Fibroblast of skin of scalp (primary cell): ENCODE data around the gene GC.
A peak's percentile ranks its signal among the peaks of the same experiment; 100 is the strongest.
"Not testable (repeated sequence)": the region's sequence is repeated elsewhere in the genome, so short reads cannot be mapped to it uniquely, and the experiment has no call there.

Experiments
- DNase-seq: peaks from one replicate; pipeline ENCODE4 v3.0.0-alpha.2; 2013

The GC gene

GRCh38 chr4:71765821-71766383, 18.0 kb downstream of the GC start:
- no peak for DNase-seq

GRCh38 chr4:71765350-71765749, 18.5 kb downstream of the GC start:
- peak; percentile 4 for DNase-seq

GRCh38 chr4:71752383-71753042, 31.4 kb downstream of the GC start:
- no peak for DNase-seq

DNA sequence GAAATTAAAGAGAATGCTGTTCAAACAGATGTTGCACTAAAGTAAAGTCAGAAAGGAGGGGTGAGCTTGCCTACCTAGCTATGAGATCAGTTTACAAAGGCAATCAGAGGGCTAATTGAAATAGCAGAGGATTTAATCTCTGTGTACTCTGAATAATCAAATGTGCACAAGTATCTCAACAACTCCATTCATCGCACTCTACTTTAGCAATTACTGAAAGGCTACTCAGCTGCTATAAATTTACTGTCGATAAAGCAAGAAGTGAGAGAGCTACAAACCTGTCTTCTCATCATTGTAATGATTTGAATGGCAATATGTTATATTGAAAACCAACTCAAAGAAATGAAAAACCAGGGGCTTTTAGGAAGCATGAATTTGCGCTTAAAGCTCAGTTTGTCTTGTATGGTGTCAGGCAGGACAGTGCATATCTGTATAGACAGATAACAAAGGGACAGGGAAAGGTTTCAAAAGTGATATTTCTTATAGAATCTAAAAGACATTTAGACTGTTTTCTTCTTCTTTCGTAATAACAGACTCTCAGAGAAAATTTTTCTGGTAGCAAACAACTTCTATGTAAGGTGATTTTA, 34.8 kb downstream of the GC start:
- no peak for DNase-seq

- DNase-seq: no peak
Measured at GRCh38 chr4:71746379-71746778, 37.5 kb downstream of the GC start.

- DNase-seq: not testable (repeated sequence)
Measured at GRCh38 chr4:71738782-71739181, 45.1 kb downstream of the GC start.

DNA sequence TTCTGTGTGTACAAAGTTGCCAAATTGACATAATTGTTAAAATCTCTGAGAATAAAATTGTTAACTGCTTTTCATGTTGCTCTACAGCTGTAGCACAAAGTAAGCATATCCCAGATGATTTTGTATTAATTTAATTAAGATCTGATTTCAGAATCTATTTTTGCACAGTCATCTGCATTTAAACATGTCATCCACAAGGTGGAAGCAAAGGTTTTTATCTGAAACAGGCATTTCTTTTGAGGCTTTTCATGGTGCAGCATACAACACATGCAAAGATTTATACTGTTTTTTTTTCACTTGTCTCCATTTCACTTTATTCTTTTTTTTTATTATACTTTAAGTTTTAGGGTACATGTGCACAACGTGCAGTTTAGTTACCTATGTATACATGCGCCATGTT, 51.2 kb downstream of the GC start:
- DNase-seq: peak; percentile 15

DNA sequence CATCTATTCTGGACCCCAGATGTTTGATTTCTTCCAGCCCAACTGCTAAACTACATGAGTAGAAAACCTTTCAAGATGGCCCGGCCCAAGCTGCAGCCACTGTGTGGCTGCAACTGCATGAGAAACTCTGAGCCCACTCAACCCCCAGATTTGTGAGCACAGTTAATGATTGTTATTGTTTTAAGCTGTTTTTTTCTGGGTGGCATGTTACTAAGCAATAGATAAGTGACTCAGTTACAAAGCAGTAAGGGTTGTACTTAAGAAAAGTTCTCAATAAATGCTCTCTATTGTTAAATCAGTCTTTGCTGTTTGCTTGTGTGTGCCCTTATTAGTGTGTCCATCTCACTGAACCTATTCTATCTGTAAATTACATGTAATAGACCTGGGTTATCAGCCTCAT, 51.8 kb downstream of the GC start:
- no peak for DNase-seq

GRCh38 chr4:71729856-71730255, 54.0 kb downstream of the GC start:
- DNase-seq: no peak

DNA sequence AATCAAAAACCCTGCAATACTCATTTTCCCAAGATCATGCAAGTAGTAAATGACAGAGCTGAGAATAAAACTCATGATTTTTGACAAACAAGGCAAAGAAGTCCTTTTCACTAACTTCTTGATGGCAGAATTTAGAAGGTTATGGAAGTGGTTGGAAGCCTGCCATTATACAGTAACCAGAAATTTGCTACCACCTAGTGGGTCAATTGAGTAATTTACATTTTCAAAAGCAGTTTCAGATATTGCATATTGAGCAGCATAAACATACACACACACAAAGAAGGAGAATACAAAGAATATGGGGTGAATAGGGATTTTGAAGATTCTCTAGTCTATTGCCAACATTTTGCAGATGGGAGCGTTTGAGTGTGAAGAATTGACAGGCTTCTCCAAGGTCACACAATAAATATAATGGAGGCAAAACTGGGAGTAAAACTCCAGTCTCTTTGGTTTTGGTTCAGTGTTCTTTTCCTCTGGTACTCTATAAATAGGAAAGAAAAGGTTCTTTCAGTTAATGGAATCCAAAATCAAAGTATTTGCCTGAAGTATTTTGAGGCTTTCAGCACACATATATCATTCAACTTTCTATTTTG, 70.2 kb downstream of the GC start:
- DNase-seq: peak; percentile 57

GRCh38 chr4:71711985-71712348, 71.9 kb downstream of the GC start:
- no peak for DNase-seq

DNA sequence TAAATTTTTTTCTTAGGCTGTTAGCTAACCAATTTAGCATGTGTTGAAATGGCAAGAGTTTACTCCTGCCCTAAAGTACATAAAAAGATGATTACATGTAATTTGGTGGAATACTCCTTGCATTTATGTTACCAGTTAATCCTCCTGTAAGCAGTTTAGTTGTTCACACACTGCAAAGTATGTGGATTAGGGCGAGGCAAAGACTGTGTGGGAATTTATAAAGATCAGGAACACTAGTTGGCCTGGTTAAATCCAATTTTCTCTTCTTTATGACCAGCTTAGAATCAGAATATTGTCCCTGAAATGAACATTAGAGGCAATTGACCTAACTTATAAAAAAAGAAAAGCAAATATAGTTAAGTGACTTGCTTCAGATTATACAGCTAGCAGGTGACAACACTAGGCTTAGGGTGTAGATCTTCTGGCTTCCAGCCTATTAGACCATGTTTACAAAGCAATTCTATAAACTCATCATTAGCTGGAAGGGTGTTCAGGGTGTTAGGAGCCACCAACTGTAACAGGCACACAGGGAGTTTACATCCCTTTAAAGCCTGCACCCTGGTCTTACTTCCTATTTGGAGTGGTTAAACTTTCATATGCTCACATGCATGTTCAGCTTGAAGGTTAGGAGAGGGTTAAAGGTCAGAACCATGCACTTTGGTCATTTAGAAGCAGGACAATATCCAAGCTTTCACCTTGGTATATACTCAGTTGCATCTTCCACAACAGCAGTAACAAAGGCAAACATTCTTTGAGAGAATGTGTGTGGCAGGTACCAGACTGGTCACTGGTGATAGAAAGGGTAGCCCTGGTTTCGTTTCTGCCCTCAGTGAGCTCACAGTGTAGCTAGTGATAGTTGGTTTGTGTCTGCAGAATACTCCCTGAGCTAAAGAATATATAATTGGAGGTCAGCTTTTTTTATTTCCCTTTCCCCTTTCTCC, 72.6 kb downstream of the GC start:
- no peak for DNase-seq

- DNase-seq: peak; percentile 4
Measured at GRCh38 chr4:71709961-71710360, 73.9 kb downstream of the GC start.

DNA sequence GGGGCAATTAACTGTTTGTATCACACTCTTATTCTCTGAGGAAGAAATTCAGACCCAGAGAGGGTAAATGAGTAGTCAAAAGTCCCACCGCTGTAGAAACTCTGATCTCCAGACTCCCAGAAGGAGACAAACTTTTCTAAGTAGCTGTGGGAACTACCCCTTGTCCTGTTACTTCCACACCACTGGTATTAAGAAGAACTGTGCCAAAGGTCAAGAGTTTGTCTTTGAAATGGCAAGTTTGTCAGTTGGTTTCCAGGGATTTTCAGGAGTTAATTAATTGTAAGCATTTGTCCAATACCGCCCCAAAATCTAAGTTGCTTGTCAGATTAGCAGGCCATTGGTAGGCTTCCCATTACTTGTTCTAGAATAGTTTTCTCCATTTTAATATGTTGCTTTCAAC, 85.7 kb downstream of the GC start:
- no peak for DNase-seq

GRCh38 chr4:71697031-71697430, 86.8 kb downstream of the GC start:
- no peak for DNase-seq

DNA sequence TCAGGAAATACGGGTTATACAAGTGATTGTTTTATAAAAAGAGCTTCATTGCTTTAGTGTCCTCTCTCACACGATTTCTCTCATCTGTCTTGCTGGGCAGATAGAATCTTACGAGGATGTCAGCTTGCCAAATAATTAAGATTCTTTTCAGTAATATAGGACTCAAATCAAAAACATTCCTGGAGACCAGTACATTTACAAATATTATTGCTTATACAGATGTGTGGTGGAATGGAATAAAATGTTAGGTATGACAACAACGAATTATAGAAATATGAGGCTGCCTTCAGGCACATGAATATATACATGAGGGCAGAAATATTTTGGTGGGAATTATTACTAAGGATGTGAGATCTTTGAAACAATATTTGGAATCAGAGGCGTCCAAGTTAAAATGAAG, 88.9 kb downstream of the GC start:
- DNase-seq: peak; percentile 49

DNA sequence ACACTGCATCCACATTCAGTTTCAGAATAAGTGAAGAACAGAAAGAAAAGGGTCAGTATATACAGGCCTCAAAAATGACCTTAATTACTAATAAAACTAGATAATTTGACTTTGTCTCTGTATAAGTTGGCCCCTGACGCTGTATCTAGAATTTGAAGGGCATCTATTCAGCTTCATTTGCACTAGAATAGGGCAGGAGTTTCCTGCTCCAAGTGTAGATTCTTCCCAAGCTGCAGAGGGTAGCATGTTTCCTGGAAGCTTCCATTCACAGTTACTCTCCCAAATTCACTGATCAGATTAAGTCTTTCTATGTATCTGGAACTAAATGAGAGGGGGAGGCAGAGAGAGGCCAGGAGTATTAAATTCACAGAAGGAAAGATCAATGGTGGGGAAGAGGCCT, 90.9 kb downstream of the GC start:
- DNase-seq: no peak

DNA sequence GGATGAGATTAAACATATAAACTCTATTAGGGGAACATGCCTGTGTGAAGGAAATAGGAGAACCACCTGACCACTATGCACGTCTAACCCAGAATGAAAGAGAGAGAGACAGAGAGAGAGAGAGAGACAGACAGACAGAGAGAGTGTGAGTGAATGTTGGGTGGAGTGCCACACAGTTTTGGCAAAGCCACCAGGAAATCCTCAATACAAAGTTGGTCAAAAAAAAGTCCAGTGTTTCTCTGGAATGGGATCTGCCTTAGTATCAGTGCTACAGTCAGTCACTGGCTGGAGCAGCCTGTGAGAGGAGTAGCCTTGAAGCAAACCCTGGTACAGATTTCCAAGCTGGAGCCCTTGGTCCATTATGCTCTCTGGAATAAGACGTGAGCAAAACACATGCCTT, 91.7 kb downstream of the GC start:
- DNase-seq: no peak
